Ramos (cell line): ENCODE data around the gene VAV2.
"Not testable (repeated sequence)": the region's sequence is repeated elsewhere in the genome, so short reads cannot be mapped to it uniquely, and the experiment has no call there.

Experiments
- in situ Hi-C: fragments of 300-500 bp; cut with MboI; formaldehyde crosslinking; loops from one replicate; pipeline ENCODE4 v1.14.3; 2022; ENCODE audit warnings: low sequenced_read_pairs; ENCODE audit not compliant: unreplicated experiment

The VAV2 gene

GRCh38 chr9:133904346-133905090 is 87.6 kb downstream of the VAV2 start:
- in situ Hi-C loops: no loop called here

DNA sequence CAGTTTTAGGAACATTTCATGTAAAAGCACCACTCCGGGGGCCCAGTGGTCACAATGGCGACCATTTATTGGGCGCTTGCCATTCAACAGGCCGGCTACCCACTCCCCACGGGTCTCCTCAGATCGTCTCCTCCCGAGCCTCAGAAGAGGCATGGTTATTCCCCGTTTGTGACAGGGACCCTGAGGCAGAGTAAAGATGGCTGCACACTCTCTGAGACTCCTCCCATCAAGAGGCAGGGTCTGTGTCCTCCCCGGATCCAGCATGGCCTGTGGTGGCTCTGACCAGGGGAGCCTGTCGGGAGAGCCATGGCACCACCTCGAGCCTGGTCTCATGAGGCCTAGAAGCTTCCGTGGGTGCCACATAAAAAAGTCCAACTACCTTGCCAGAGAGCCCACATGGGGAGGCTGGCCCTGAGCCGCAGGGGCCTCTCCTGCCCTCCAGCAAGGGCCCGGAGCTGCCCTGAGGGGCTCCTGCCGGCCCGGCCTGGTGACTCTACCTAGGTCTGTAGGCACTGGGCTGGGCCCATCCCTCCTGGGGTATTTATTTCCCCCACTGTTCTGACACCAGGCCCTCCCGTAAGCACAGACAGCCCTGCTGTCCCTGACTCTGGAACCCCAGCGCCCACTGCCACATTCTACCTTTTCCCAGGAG is 90.8 kb downstream of the VAV2 start:
- in situ Hi-C loops: no loop called here

- in situ Hi-C loops: no loop called here
Observed at GRCh38 chr9:133897675-133898074, 94.4 kb downstream of the VAV2 start.

- in situ Hi-C loops: not testable (repeated sequence)
Observed at GRCh38 chr9:133896007-133896406, 96.1 kb downstream of the VAV2 start.

DNA sequence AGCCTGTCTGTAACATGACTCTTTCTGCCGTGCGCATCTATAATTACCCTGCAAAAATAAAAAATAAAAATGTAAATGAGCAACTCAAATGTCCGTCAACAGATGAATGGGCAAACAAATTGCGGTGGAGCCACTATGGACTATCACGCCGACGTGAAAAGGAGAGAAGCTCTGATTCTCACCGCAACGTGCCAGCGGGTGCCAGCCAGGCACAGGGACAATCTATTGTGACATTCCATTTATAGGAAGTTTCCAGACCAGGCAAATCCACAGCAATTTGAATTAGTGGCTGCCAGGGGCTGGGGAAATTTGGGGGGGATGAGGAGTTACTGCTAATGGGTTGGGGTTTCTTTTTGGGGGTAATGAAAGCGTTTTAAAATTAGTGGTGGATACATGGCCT is 96.8 kb downstream of the VAV2 start:
- in situ Hi-C loops: no loop called here

DNA sequence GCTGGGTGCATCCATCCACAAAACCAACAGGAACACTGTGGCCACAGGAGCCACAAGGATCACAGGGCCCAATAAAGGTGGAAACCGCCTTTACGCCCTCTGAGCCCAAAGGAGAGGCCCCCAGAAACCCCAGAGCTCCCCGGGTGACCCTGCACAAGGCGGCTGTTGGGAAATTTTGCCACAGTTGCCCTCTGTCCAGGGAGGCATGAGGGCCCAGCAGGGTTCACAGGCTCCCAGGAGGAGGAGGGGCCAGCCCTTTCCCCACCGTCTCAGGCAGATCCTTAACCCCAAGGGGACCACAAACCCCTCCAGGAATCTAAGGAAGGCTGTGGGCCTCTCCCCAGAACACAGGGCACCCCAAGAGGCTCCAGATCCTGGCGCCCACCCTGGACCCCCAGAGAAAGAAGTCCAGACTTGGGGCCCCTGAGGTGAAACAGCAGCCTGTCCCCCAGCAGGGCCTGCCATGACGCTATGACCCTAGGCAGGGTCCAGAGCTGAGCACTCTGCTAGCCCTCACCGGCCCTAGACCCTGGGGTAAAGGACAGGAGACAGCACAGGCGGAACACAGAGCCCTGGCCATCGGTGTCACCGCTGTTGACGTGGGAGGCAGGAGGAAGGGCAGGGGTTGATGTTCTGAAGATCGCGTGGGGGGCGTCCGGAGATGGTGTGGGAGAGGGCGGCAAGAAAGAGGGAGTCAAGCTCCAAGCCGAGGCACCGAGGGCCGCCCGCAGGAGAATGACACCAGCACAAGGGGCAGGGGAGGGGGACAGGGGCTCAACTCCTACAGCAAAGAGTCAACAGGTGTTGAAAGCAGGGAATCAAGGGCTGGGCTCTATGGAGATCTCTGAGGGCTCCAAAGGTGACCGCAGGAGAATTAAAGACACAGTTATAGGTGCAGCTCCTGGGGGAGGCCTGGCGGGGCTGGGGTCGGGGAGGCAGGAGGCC is 97.5 kb downstream of the VAV2 start:
- in situ Hi-C loops: no loop called here

DNA sequence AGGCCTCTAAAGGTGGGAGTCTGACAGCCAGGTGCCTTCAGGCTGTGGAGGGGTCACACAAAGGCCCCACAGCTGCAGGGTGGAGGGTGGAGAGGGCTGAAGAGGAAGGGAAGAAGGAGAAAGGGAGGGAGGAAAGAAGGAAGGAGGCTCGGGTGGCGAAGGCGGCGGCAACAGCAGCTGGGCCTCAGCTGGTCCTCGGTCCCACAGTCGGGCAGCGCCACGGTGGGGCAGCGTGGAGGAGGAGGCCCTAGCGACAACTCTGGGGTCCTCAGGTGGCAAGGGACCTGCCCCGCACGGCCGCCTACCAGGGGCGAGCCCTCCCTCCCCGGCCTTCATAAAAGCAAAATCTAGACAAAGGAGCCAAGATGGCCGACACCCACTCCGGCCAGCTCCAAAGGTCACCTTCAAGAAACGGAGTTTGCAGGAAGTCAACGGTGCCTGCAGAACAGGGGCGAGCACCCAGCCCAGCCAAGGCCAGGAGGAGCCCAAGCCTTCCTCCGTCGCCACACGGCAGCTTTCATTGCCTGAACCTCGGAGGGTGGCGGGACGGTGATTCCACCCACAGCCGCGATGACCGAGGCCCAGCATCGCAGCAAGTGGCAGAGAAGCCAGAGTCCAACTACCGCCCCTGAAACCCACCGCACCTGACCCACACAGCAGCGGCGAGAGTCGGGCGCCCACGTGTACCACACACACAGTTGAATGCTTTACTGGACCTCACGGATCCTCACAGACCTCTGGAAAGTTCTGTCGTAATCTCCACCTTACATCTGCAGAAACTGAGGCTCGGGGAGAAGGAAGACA is 98.7 kb downstream of the VAV2 start:
- in situ Hi-C loops: no loop called here

DNA sequence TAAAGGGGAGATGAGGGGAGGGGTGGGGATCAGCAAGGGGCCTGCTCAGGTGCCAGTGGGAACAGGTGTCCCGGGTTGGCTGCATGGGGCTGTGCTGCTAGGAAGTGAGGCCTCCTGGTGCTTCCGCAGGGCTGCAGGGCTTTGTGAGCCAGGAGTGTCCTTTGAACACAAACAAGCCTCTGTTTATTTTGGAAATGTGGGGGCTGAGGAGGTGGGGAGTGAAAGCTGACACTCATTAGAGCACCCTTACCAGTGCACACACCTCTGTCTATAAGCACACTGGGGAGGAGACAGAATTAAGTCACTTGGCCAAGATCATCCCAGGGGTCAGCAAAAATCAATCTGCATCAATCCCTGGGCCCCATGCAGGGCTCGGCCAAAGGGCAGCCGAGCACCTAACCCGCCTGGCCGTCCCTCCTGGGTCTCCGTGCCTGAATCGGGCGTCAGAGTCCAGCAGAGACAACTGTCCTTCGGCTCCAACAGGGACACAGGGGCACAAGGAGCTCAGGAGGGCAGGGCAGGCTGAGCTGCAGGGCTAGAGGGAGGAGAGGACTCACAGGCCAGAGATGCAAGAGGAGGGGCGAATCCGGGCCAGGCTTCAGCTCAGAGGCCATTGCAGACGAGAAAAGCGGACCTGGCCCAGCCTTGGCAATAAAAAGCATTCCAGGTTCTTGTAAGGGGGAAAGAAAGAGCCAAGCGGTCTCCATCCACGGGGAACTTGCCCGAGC is 99.8 kb downstream of the VAV2 start:
- in situ Hi-C loops: no loop called here

DNA sequence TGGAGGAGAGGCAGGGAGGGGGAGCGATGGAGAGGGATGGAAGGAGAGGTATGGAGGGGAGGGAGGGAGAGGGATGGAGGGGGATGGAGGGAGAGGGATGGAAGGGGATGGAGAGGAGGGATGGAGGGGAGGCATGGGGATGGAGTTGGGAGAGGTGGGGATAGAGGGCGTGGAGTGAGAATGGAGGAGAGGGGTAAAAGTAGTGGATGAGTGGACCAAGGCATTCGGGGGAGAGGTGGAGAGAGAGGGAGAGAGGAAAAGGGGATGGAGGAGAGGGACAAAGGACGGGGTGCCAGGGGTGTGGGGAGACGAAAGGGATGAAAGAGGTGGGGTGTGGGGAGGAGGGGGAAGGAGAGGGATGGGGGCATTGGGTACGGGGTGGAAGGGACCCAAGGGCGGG is 100.4 kb downstream of the VAV2 start:
- in situ Hi-C loops: no loop called here

DNA sequence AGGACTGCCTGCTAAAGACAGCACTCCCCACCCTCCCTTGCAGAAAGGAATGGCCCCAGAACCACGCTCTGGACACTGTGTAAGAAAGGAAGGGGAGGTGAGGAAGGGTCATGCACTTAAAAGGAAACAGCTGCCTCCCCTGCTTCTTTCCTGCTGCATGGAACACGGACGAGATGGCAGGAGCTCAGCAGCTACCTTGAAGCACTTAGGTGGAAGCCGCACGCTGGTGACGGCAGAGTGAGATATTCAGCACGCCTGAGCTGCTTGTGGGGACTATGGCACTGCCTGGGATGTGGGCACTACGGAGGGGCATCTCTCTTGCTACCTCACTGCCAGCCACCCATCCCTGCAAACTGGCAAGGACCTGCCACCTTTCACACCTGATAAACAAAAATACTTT is 101.5 kb downstream of the VAV2 start:
- in situ Hi-C loops: no loop called here

GRCh38 chr9:133889584-133890301 is 102.4 kb downstream of the VAV2 start:
- in situ Hi-C loops: no loop called here

- in situ Hi-C loops: no loop called here
Observed at GRCh38 chr9:133888809-133889491, 103.2 kb downstream of the VAV2 start.

GRCh38 chr9:133888048-133888808 is 103.9 kb downstream of the VAV2 start:
- in situ Hi-C loops: no loop called here

GRCh38 chr9:133887540-133888047 is 104.5 kb downstream of the VAV2 start:
- in situ Hi-C loops: no loop called here

GRCh38 chr9:133886563-133887501 is 105.3 kb downstream of the VAV2 start:
- in situ Hi-C loops: no loop called here
